ENCODE results near the gene JMJD6.

DNA sequence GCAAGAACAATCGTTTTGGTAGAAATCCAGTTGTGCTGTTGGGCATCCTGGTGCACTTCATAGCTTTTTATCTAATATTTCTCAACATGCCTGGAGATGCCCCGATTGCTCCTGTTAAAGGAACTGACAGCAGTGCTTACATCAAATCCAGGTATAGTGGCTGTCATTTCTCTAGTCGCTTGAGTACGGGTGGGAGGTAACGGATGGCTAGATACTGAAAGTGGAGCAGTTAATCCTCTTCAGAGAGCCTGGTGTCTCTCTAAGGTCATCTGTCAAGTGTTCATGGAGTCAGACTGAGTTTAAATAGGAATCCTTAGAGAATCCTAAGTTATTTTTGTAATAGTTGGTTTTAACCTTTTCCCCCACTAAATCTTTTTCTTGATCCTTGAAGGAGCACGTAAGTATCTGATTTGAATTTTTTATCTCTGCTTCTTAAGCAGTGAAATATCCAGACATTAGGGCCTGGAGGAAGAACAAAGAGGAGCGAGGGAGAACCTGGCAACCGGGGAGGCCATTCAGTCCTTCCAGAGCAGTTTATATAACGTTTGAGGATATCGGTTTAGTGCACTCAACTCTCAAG, 48.7 kb upstream of the JMJD6 start:
- TF ChIP-seq CTCF (IDR thresholded peaks at IDR 0.05; ENCODE audit: insufficient read depth, low read length), result no peak
- no peak for TF ChIP-seq GABPA (IDR thresholded peaks at IDR 0.05; ENCODE audit: low read depth)

Measured in HL-60 (cell line).